ENCODE results near the gene KIT.

DNA sequence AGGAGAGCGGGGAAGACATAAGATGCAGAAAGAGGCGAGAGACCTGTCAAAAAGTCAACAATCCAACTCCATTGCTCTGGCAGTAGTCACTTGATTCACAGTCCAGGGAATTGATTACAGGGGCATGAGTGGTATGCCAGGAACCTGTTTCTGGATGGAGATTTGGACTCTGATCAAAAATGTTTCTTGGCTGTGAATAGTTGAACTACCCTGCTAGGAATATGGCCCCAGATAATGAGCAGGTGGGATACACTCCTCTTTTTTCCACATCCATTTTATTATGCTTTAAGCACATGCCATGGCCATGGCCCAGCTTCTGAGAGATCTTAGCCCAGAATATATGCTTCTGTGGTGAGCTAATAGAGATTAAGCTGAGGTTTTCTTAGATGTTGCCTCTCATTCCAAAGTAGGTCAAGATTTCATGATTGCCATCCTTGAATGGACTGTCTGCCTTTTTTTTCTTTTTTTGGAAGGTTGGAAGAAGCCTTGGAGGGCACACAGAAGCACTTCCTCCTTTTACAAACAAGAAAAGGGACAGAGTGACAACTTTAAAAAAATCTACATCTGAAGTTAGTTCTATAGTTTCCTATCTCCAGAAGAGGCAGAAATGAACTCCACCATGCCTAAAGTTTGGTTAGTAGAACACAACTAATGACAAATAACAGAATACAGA lies 121.9 kb downstream of the KIT start:
- TF ChIP-seq, protein P1, sequence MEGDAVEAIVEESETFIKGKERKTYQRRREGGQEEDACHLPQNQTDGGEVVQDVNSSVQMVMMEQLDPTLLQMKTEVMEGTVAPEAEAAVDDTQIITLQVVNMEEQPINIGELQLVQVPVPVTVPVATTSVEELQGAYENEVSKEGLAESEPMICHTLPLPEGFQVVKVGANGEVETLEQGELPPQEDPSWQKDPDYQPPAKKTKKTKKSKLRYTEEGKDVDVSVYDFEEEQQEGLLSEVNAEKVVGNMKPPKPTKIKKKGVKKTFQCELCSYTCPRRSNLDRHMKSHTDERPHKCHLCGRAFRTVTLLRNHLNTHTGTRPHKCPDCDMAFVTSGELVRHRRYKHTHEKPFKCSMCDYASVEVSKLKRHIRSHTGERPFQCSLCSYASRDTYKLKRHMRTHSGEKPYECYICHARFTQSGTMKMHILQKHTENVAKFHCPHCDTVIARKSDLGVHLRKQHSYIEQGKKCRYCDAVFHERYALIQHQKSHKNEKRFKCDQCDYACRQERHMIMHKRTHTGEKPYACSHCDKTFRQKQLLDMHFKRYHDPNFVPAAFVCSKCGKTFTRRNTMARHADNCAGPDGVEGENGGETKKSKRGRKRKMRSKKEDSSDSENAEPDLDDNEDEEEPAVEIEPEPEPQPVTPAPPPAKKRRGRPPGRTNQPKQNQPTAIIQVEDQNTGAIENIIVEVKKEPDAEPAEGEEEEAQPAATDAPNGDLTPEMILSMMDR (IDR thresholded peaks at IDR 0.05): no peak
- no peak for TF ChIP-seq EZH2 (IDR thresholded peaks at IDR 0.05; ENCODE audit: borderline replicate concordance, insufficient read depth, low read depth, low read length, poor library complexity, severe bottlenecking)
